Right ventricle myocardium inferior (tissue), 1 donor: ENCODE measurements around the gene HIVEP3. TPM values are rescaled to one million over a fixed set of nuclear protein-coding genes. Genes with fewer than 3 reads are reported as not detected.

Experiments
- ATAC-seq: fragments of 200-7000 bp; cut with Tn5 transposase; one replicate; pipeline ENCODE4 v1.9.1; 2020; ENCODE audit warnings: mild to moderate bottlenecking, moderate library complexity
- DNase-seq: peaks from one replicate; pipeline ENCODE4 v3.0.0; 2021; ENCODE audit errors: missing footprints
- intact Hi-C: fragments of 100-400 bp; cut with DNase I; formaldehyde crosslinking; loops from one replicate; pipeline ENCODE4 v1.11.0; 2022
- total RNA-seq: library from RNA; stranded (reverse); fragmentation: NEBNext Ultra II Directional; extraction: Animal tissue kit (Norgen Biotek cat#: 25700); gene quantifications from one replicate; pipeline ENCODE4 v1.2.1, GENCODE V29; 2021
- donor health status: DM: no; HTN: yes; CAD: no; lungs with severe emphysema.

HIVEP3 gene
- total RNA-seq, 1 donor from 2014 or later: 6.5 TPM

DNA sequence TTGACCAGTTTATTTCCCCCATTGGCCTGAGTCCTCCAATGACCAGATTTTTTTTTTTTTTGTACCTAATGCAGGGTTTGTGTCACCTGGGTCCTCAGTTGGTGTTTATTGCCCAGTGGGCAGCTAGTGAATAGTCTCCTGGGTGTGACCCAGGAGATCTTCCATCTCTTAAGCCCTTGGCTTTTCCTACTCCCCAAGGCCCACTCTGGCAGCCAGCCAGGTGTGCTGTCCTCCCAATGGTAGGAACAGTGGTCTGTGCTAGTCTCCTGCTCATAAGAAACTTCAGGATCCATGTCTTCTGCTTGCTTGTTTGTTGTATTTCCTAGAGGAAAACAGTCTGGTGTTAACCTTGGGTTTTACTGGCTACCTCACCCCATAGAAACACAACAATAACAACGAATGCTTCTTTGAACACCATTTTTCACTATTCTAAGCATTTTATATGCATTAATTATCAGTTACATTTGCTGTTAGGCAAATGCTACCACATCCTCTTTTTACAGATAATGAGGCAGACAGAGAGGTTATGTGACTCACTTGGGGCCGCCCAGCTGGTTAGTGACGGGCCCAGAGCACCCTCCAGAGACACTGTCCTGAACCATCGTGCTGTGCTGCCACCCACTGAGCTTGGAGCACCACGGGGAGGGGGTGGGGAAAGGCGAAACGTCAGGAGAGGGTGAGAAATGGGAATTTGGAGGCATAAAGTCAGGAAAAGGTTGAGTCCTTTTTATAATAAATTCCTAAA, 107.5 kb downstream of the HIVEP3 start:
- ATAC-seq: no peak
- intact Hi-C loops: loop anchor here (5.0 to 10.0 kb wide), 3 partner anchors 66 to 364 kb away; partner anchors contain the start of gene HIVEP3

DNA sequence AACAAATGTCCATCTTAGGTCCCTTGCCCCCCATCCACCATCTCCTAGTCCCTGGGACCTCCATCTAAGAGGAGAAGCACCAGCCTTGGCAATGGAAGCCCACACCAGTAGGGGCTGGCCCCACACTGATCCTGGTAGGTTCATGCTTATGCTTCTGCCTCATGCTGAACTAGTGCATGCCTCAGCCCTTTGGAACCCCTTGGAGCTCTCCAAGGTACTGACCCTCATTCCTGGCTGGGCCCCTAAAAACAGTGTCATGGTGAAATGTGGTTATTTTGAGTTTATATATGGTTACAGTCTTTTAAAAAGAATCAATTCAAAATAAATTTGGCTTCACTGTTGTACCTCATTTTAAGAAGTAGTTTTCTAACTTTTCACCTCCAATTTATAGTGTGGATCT, 108.3 kb downstream of the HIVEP3 start:
- intact Hi-C loops: loop anchor here (5.0 to 10.0 kb wide), 3 partner anchors 67 to 364 kb away; partner anchors contain the start of gene HIVEP3
- no peak for DNase-seq
- ATAC-seq: no peak

More for the DNA sequence above, 107.5 kb downstream of the HIVEP3 start:
- no peak for DNase-seq

- ATAC-seq (no peak), DNase-seq (no peak)
- intact Hi-C loops: loop anchor here (5.0 to 10.0 kb wide), 3 partner anchors 68 to 365 kb away; partner anchors contain the start of gene HIVEP3
These were observed 109.0 kb downstream of the HIVEP3 start for GRCh38 chr1:41809692-41810091.

- ATAC-seq (peak; percentile 82), DNase-seq (no peak)
- intact Hi-C loops: no loop called here
These were observed 111.3 kb downstream of the HIVEP3 start for GRCh38 chr1:41807390-41807789.

DNA sequence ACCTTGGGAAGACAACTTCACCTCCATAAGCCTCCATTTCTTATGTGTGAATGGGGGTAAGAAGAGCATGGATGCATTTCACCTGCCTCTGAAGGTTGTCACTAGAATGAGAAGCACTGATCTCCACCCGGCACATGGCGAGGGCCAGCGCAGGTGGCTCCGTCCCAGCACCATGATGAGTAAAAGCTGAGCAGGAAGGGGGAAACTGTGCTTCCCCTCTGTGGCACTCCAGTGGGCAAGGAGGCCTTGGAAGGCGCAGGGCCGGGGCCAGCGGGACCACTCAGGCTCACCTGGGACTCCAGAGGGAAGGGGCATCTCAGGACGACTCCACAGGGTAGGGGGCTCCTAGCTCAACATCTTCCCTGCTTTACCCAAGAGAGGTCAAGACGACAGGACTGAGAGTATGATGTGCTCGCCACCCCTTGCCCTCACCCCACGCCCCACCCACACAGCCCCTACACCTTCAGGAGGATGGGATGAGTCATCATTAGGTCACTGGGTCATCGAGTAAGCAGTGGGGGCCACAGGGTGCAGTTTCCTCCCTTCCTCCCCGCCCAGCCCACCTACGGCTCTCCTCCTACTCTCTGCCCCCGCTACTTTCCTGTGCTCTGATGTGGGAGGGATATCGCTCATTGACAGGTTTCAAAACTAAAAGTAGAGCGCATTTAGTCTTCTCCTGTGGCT, 112.1 kb downstream of the HIVEP3 start:
- no peak for DNase-seq
- intact Hi-C loops: no loop called here
- no peak for ATAC-seq

- DNase-seq (no peak), ATAC-seq (no peak)
- intact Hi-C loops: no loop called here
These were observed 112.8 kb downstream of the HIVEP3 start for GRCh38 chr1:41805771-41806471.

DNA sequence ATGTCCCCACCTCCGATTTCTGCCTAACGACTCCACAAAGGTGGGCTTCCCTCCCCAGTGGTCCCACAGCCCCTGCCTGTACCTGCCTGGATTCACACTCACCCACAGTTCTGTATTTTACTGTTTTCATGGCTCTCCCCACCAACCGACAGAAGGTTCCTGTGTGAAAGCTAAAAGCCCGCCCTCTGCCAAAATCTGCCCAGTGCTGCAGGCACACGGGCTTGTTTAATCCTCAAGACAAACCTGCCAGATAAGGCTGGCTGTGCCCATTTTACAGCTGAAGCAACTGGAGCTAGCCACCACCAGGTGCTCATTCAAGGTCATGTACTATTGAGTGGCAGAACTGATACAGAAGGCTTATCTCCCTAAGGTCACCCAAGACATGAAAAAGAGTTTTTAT, 114.5 kb downstream of the HIVEP3 start:
- DNase-seq (no peak), ATAC-seq (no peak)
- intact Hi-C loops: no loop called here

DNA sequence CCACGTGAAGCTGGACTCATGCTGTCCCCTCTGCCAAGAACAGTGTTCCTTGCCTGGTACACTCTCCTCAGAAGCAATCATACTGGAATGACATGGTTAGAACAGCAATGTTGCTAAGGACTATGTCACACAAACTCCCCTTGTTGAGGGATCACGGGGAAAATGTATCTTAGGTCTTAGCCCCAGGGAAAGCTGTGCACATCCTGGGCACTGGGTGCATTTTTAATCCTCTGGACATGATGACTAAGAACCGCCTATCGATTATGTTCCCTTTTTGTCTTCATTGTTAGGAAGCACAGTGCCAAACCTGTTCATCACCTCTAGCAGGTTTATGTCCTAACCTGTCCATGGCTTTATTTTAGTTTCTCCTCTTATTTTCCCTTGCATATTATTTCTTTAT, 115.1 kb downstream of the HIVEP3 start:
- ATAC-seq (no peak), DNase-seq (no peak)
- intact Hi-C loops: no loop called here

GRCh38 chr1:41802532-41803501, 115.9 kb downstream of the HIVEP3 start:
- DNase-seq (peak; percentile 89), ATAC-seq (peak; percentile 37)
- intact Hi-C loops: no loop called here

GRCh38 chr1:41800311-41800829, 118.4 kb downstream of the HIVEP3 start:
- DNase-seq: peak; percentile 90
- intact Hi-C loops: no loop called here
- peak; percentile 87 for ATAC-seq

DNA sequence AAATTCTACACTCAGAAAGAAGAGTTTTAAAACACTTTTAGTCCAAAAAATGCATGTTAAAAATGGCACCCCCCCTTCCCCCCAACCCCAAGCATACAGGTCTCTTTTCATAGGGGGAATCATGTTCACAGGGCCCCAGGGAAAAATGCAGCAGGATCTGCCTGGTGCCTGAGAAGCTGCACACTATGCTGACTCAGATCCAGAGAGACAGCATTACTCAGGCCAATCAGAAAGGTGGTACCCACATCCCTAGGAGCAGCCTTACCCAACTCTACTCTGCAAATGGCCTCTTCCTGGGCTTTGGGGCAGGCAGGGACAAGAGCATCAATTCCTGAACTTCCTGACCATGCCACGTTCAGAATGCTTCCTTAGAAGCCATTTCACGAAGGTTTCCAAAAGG, 119.0 kb downstream of the HIVEP3 start:
- ATAC-seq (no peak), DNase-seq (no peak)
- intact Hi-C loops: loop anchor here (5.0 kb wide), 1 partner anchor 222 kb away; no protein-coding TSS in a partner anchor

- intact Hi-C loops: loop anchor here (5.0 kb wide), 1 partner anchor 222 kb away; no protein-coding TSS in a partner anchor
- no peak for DNase-seq
- no peak for ATAC-seq
These were observed 119.5 kb downstream of the HIVEP3 start for GRCh38 chr1:41799205-41799604.

- intact Hi-C loops: loop anchor here (5.0 kb wide), 1 partner anchor 218 kb away; no protein-coding TSS in a partner anchor
- ATAC-seq (no peak), DNase-seq (no peak)
These were observed 123.4 kb downstream of the HIVEP3 start for GRCh38 chr1:41795205-41795762.

DNA sequence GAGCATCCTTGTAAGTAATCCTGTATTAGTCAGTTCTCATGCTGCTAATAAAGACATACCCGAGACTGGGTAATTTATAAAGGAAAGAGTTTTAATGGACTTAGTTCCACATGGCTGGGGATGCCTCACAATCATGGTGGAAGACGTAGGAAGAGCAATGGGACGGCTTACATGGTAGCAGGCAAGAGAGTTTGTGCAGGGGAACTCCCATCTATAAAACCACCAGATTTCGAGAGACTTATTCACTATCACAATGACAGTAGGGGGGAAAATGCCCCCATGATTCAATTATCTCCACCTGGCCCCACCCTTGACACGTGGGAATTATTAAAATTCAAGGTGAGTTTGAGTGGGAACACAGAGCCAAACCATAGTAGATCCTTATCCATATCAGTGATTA, 124.7 kb downstream of the HIVEP3 start:
- DNase-seq: no peak
- no peak for ATAC-seq
- intact Hi-C loops: no loop called here

- DNase-seq (no peak), ATAC-seq (no peak)
- intact Hi-C loops: no loop called here
These were observed 126.3 kb downstream of the HIVEP3 start for GRCh38 chr1:41792485-41792770.

GRCh38 chr1:41791667-41792484, 126.8 kb downstream of the HIVEP3 start:
- ATAC-seq: no peak
- intact Hi-C loops: no loop called here
- DNase-seq: no peak

DNA sequence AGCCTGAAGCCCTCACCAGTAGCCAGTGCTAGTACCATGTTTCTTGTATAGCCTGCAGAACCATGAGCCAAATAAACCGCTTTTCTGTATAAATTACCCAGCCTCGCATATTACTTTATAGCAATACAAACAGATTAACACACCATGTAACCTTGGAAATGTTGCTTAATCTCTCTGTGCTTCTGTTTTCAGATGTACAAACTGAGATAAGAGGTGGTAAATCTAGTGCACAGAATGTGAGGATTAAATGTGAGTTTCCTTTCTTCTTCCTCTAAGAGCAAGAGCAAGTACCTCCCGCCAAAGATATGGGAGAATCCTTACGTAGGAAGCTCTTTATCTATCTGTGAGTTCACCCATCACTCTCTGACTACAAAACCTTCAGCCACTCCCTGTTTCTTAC, 128.4 kb downstream of the HIVEP3 start:
- no peak for ATAC-seq
- no peak for DNase-seq
- intact Hi-C loops: no loop called here
